Mesenchymal stem cell (in vitro differentiated cells and primary cell): Measurements from ENCODE around the gene PPP1R1C.

Experiments
- DNase-seq: peaks from one replicate; pipeline ENCODE4 v3.0.0-alpha.2; 2013
- H2AFZ ChIP-seq: one replicate; pipeline ENCODE4 v1.6.1; 2013; ENCODE audit warnings: low read depth, mild to moderate bottlenecking, control low read depth, inconsistent platforms, low read length, moderate library complexity
- H2AK5ac ChIP-seq: 2 replicates; pipeline ENCODE4 v1.6.1; 2013; ENCODE audit warnings: low read length, moderate library complexity, mild to moderate bottlenecking, inconsistent platforms; ENCODE audit not compliant: severe bottlenecking
- H2BK120ac ChIP-seq: one replicate; pipeline ENCODE4 v1.6.1; 2013; ENCODE audit warnings: low read depth, mild to moderate bottlenecking, inconsistent platforms, low read length, moderate library complexity
- H2BK12ac ChIP-seq, 2 experiments: one replicate each; pipeline ENCODE4 v1.6.1; 2013; ENCODE audit warnings: inconsistent platforms in 2 of 2, low read length in 2 of 2, mild to moderate bottlenecking in 2 of 2, moderate library complexity in 2 of 2, control low read depth in 1 of 2
- H2BK15ac ChIP-seq: one replicate; pipeline ENCODE4 v1.6.1; 2013; ENCODE audit warnings: mild to moderate bottlenecking, low read depth, inconsistent platforms; ENCODE audit not compliant: poor library complexity, severe bottlenecking
- H2BK5ac ChIP-seq: 2 replicates; pipeline ENCODE4 v1.6.1; 2013; ENCODE audit warnings: low read depth, mild to moderate bottlenecking, low read length, control low read depth, inconsistent platforms; ENCODE audit not compliant: poor library complexity, severe bottlenecking
- H3K14ac ChIP-seq, 2 experiments: one replicate each; pipeline ENCODE4 v1.6.1; 2013; ENCODE audit warnings: inconsistent platforms in 2 of 2, low read length in 2 of 2, control low read depth in 1 of 2, mild to moderate bottlenecking in 1 of 2, moderate library complexity in 1 of 2
- H3K18ac ChIP-seq, 2 experiments: one replicate each; pipeline ENCODE4 v1.6.1; 2013; ENCODE audit warnings: inconsistent platforms in 2 of 2, low read length in 2 of 2, control low read depth in 1 of 2, low read depth in 1 of 2, mild to moderate bottlenecking in 1 of 2
- H3K23ac ChIP-seq, 2 experiments: one replicate each; pipeline ENCODE4 v1.6.1; 2013; ENCODE audit warnings: inconsistent platforms in 2 of 2, low read length in 2 of 2, mild to moderate bottlenecking in 2 of 2, moderate library complexity in 2 of 2, control low read depth in 1 of 2
- H3K27ac ChIP-seq: 2 replicates; pipeline ENCODE4 v1.5.1; 2013; ENCODE audit warnings: mild to moderate bottlenecking, moderate library complexity, low read length, control low read depth, inconsistent platforms; ENCODE audit not compliant: poor library complexity, severe bottlenecking
- H3K27me3 ChIP-seq, 2 experiments: 2 replicates each; pipeline versions ENCODE4 v1.6.1 to v1.7.0; 2013; ENCODE audit warnings: low read length in 2 of 2, mild to moderate bottlenecking in 2 of 2, moderate library complexity in 2 of 2, control low read depth in 1 of 2, inconsistent platforms in 1 of 2; ENCODE audit not compliant: control insufficient read depth in 1 of 2, insufficient read depth in 1 of 2
- H3K36me3 ChIP-seq, 2 experiments: 2 replicates each; pipeline versions ENCODE4 v1.6.1 to v1.7.0; 2013; ENCODE audit warnings: low read length in 2 of 2, control low read depth in 1 of 2, inconsistent platforms in 1 of 2, low read depth in 1 of 2, mild to moderate bottlenecking in 1 of 2; ENCODE audit not compliant: insufficient read depth in 2 of 2, control insufficient read depth in 1 of 2
- H3K4ac ChIP-seq, 2 experiments: one replicate each; pipeline ENCODE4 v1.6.1; 2013; ENCODE audit warnings: inconsistent platforms in 2 of 2, low read length in 2 of 2, mild to moderate bottlenecking in 2 of 2, moderate library complexity in 2 of 2, control low read depth in 1 of 2, low read depth in 1 of 2
- H3K4me1 ChIP-seq: 2 replicates; pipeline ENCODE4 v1.6.1; 2013; ENCODE audit warnings: low read depth, low read length, control low read depth; ENCODE audit not compliant: control insufficient read depth, insufficient read depth
- H3K4me2 ChIP-seq: 2 replicates; pipeline ENCODE4 v1.6.1; 2013; ENCODE audit warnings: low read length, mild to moderate bottlenecking, inconsistent platforms; ENCODE audit not compliant: poor library complexity, severe bottlenecking
- H3K4me3 ChIP-seq, 2 experiments: 2 replicates each; pipeline versions ENCODE4 v1.5.1 to v1.7.0; 2013; ENCODE audit warnings: low read length in 2 of 2, mild to moderate bottlenecking in 2 of 2, control low read depth in 1 of 2, low read depth in 1 of 2; ENCODE audit not compliant: insufficient read depth in 1 of 2
- H3K79me1 ChIP-seq: replicated peaks from 2 replicates; pipeline ENCODE4 v1.6.1; 2013; ENCODE audit warnings: mild to moderate bottlenecking, control low read depth, low read length, inconsistent platforms; ENCODE audit not compliant: poor library complexity, severe bottlenecking
- H3K9ac ChIP-seq: 2 replicates; pipeline ENCODE4 v1.7.0; 2013; ENCODE audit warnings: mild to moderate bottlenecking, low read length, moderate library complexity
- H3K9me3 ChIP-seq: 2 replicates; pipeline ENCODE4 v1.7.0; 2013; ENCODE audit warnings: mild to moderate bottlenecking, low read length; ENCODE audit not compliant: control insufficient read depth
- H4K8ac ChIP-seq: one replicate; pipeline ENCODE4 v1.6.1; 2013; ENCODE audit warnings: inconsistent platforms, mild to moderate bottlenecking, low read length, moderate library complexity
- H4K91ac ChIP-seq: one replicate; pipeline ENCODE4 v1.6.1; 2013; ENCODE audit warnings: mild to moderate bottlenecking, low read length, inconsistent platforms
- WGBS: methylation state at CpG from one replicate; pipeline ENCODE4 v1.1.7; 2013; ENCODE audit warnings: mixed read lengths; 5-methylcytosine and 5-hydroxymethylcytosine counted together

PPP1R1C gene

GRCh38 chr2:182049372-182050148 lies 63.9 kb downstream of the PPP1R1C start:
- H4K91ac ChIP-seq: no peak overlapping the region
- no peak overlapping the region for H2BK15ac ChIP-seq
- no peak overlapping the region for H4K8ac ChIP-seq
- H3K4me3 ChIP-seq: no peak overlapping the region
- no peak overlapping the region for H3K9ac ChIP-seq
- H2BK120ac ChIP-seq: no peak overlapping the region
- no peaks in the 10 kb centered on the region for H3K36me3 ChIP-seq
- H2BK5ac ChIP-seq: no peak overlapping the region
- no peaks in the 10 kb centered on the region for H3K79me1 ChIP-seq
- no peak overlapping the region for H3K4me2 ChIP-seq
- H3K27ac ChIP-seq: no peak overlapping the region
- no peaks in the 10 kb centered on the region for H3K27me3 ChIP-seq
- H2BK12ac ChIP-seq: no peak overlapping the region
- H3K4me1 ChIP-seq: no peaks in the 10 kb centered on the region
- H3K23ac ChIP-seq: no peak overlapping the region
- WGBS: no CpG with 5 or more reads among the region's 3 CpGs
- DNase-seq: no peak
- no peak overlapping the region for H3K4ac ChIP-seq
- H3K9me3 ChIP-seq: no peaks in the 10 kb centered on the region
- no peak overlapping the region for H2AK5ac ChIP-seq
- H2AFZ ChIP-seq: no peak overlapping the region
- no peak overlapping the region for H3K18ac ChIP-seq
- H3K14ac ChIP-seq: no peak overlapping the region

GRCh38 chr2:182050333-182051135 lies 64.9 kb downstream of the PPP1R1C start:
- Histone ChIP-seq H4K8ac (no peak overlapping the region), H2BK5ac (no peak overlapping the region), H2AFZ (no peak overlapping the region), H4K91ac (no peak overlapping the region), H3K27me3 (no peaks in the 10 kb centered on the region), H3K4me2 (no peak overlapping the region), H3K9ac (no peak overlapping the region), H3K79me1 (no peaks in the 10 kb centered on the region), H2BK12ac (no peak overlapping the region), H3K36me3 (no peaks in the 10 kb centered on the region), H3K9me3 (no peaks in the 10 kb centered on the region), H3K27ac (no peak overlapping the region), H3K23ac (no peak overlapping the region), H3K4me1 (no peaks in the 10 kb centered on the region), H3K4ac (no peak overlapping the region), H3K18ac (no peak overlapping the region), H3K4me3 (no peak overlapping the region), H3K14ac (no peak overlapping the region), H2AK5ac (no peak overlapping the region), H2BK120ac (no peak overlapping the region), H2BK15ac (no peak overlapping the region)
- DNase-seq: no peak
- WGBS: 84% methylated on average over 4 of the region's 4 CpGs

DNA sequence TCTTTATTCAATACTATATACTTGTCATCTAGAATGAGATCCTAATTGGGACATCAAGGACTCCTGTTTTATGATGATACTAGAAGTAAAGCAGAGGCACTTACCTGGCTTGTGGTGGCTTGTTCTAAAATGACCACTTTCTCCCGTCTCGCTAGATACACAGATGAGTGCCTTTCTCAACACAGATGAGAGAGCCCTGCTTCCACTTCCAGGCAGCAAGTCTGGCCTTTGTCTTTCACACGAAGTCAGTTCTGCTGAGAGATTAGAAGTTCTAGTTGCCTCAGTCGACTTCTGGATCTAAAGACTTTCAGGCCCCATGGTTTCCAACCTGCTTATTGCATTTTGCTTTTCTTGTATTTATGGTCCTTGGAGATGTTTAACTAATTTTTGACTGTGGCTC lies 70.3 kb downstream of the PPP1R1C start:
- H3K9ac ChIP-seq: no peak overlapping the region
- WGBS: 81% methylated on average over 4 of the region's 4 CpGs
- no peak overlapping the region for H3K4me3 ChIP-seq
- H2AK5ac ChIP-seq: no peak overlapping the region
- H3K27ac ChIP-seq: no peak overlapping the region
- H2BK120ac ChIP-seq: no peak overlapping the region
- H3K27me3 ChIP-seq: no peaks in the 10 kb centered on the region
- H2BK15ac ChIP-seq: no peak overlapping the region
- no peak overlapping the region for H2BK5ac ChIP-seq
- no peak overlapping the region for H2AFZ ChIP-seq
- no peak overlapping the region for H3K4me2 ChIP-seq
- H3K23ac ChIP-seq: no peak overlapping the region
- DNase-seq: no peak
- no peaks in the 10 kb centered on the region for H3K36me3 ChIP-seq
- no peak overlapping the region for H3K14ac ChIP-seq
- no peak overlapping the region for H3K18ac ChIP-seq
- H3K9me3 ChIP-seq: no peaks in the 10 kb centered on the region
- no peak overlapping the region for H4K8ac ChIP-seq
- no peak overlapping the region for H3K4ac ChIP-seq
- no peaks in the 10 kb centered on the region for H3K4me1 ChIP-seq
- H3K79me1 ChIP-seq: no peaks in the 10 kb centered on the region
- no peak overlapping the region for H4K91ac ChIP-seq
- H2BK12ac ChIP-seq: no peak overlapping the region

DNA sequence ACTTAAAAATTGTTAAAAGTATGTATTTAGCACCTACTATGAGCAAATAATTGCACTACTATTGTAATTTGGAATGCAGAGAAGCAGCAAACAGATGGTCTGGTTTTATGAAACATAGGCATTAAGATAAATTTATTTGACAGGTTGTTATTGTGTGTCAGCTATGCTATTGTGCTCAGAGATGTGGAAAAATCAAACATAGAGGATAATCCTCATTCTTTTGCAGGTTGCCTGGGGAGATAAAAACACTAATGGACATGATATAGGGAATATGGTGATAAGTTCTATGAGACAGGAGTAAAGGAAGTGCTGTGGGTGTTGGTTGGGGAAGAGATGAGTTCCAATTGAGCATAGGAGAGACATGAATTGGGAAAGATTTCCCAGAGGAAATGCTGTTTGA lies 71.3 kb downstream of the PPP1R1C start:
- Histone ChIP-seq H3K4me1 (no peaks in the 10 kb centered on the region), H2AK5ac (no peak overlapping the region), H3K36me3 (no peaks in the 10 kb centered on the region), H3K23ac (no peak overlapping the region), H3K27ac (no peak overlapping the region), H3K9ac (no peak overlapping the region), H2BK120ac (no peak overlapping the region), H2BK15ac (no peak overlapping the region), H3K18ac (no peak overlapping the region), H2BK5ac (no peak overlapping the region), H3K9me3 (no peaks in the 10 kb centered on the region), H3K4me2 (no peak overlapping the region), H3K27me3 (no peaks in the 10 kb centered on the region), H3K14ac (no peak overlapping the region), H4K91ac (no peak overlapping the region), H3K4ac (no peak overlapping the region), H2AFZ (no peak overlapping the region), H3K79me1 (no peaks in the 10 kb centered on the region), H2BK12ac (no peak overlapping the region), H3K4me3 (no peak overlapping the region), H4K8ac (no peak overlapping the region)
- DNase-seq: no peak
